HEK293 (cell line): Measurements from ENCODE around the gene TACC2.

Source experiments
- CTCF ChIA-PET: fragments of 350-600 bp; formaldehyde crosslinking; extraction: SDS; loops from one replicate; lab custom pipeline; 2021; ENCODE audit warnings: antibody characterized with exemption; lab: Yijun Ruan, JAX
- POLR2A ChIA-PET: fragments of 300-600 bp; formaldehyde crosslinking; extraction: SDS; loops from one replicate; lab custom pipeline; 2020; ENCODE audit warnings: antibody characterized with exemption, inconsistent platforms; lab: Yijun Ruan, JAX
- H3K27ac ChIP-seq: fragments of 200-500 bp; sonication (Bioruptor generic); 2 replicates; pipeline ENCODE4 v1.5.1; 2014; ENCODE audit warnings: low read depth, low read length, control low read depth, inconsistent platforms; ENCODE audit errors: extremely low read depth
- H3K36me3 ChIP-seq, 2 experiments: fragments of 200-500 bp in 1 of 2; sonication (Bioruptor generic) in 1 of 2; 1 replicate in 1 of 2; 2 replicates in 1 of 2; pipeline ENCODE4 v1.5.1; 2014 to 2017; ENCODE audit warnings: inconsistent platforms in 2 of 2, low read length in 2 of 2; ENCODE audit not compliant: control insufficient read depth in 2 of 2, insufficient read depth in 1 of 2
- H3K4me1 ChIP-seq: fragments of 200-500 bp; sonication (Bioruptor generic); 2 replicates; pipeline ENCODE4 v1.5.1; 2014; ENCODE audit warnings: mild to moderate bottlenecking, low read length, inconsistent platforms; ENCODE audit not compliant: control insufficient read depth, insufficient read depth
- H3K4me3 ChIP-seq: 2 replicates; pipeline ENCODE4 v1.5.1; 2011; ENCODE audit warnings: low read depth, mild to moderate bottlenecking, control low read depth, low read length, moderate library complexity
- H3K9me3 ChIP-seq: fragments of 200-500 bp; sonication (Bioruptor generic); 2 replicates; pipeline ENCODE4 v1.5.1; 2014; ENCODE audit warnings: low read depth, low read length, inconsistent platforms; ENCODE audit not compliant: control insufficient read depth, insufficient read depth
- BCL11B ChIP-seq: fragments of 450-650 bp; formaldehyde crosslinking; IDR thresholded peaks from 2 replicates; pipeline ENCODE4 v1.5.1; 2016; ENCODE audit warnings: low read depth, missing biosample characterization, missing genetic modification characterization
- HOXD13 ChIP-seq: sonication (generic); formaldehyde crosslinking; IDR thresholded peaks from 2 replicates; pipeline ENCODE4 v1.8.0; 2022; ENCODE audit warnings: missing genetic modification reagents, borderline replicate concordance
- KLF16 ChIP-seq: fragments of 450-650 bp; formaldehyde crosslinking; IDR thresholded peaks from 2 replicates; pipeline ENCODE4 v1.5.1; 2017; ENCODE audit warnings: missing biosample characterization, missing genetic modification characterization
- SP2 ChIP-seq: fragments of 450-650 bp; formaldehyde crosslinking; IDR thresholded peaks from 2 replicates; pipeline ENCODE4 v1.5.1; 2016; ENCODE audit warnings: missing biosample characterization, missing genetic modification characterization
- YY1 ChIP-seq: fragments of 450-650 bp; formaldehyde crosslinking; IDR thresholded peaks from 2 replicates; pipeline ENCODE4 v1.5.1; 2018; ENCODE audit warnings: missing biosample characterization, missing genetic modification characterization
- ZEB2 ChIP-seq: fragments of 450-650 bp; formaldehyde crosslinking; IDR thresholded peaks from 2 replicates; pipeline ENCODE4 v1.5.1; 2016; ENCODE audit warnings: missing biosample characterization, missing genetic modification characterization
- ZIC2 ChIP-seq: fragments of 450-650 bp; formaldehyde crosslinking; IDR thresholded peaks from 2 replicates; pipeline ENCODE4 v1.5.1; 2016; ENCODE audit warnings: missing biosample characterization, missing genetic modification characterization
- ZNF16 ChIP-seq: fragments of 450-650 bp; formaldehyde crosslinking; IDR thresholded peaks from 2 replicates; pipeline ENCODE4 v1.5.1; 2016; ENCODE audit warnings: low read depth, missing biosample characterization, missing genetic modification characterization
- ZNF169 ChIP-seq: fragments of 450-650 bp; formaldehyde crosslinking; IDR thresholded peaks from 2 replicates; pipeline ENCODE4 v1.5.1; 2016; ENCODE audit warnings: missing biosample characterization, missing genetic modification characterization
- ZNF266 ChIP-seq: fragments of 450-650 bp; formaldehyde crosslinking; IDR thresholded peaks from 2 replicates; pipeline ENCODE4 v1.5.1; 2016; ENCODE audit warnings: missing biosample characterization, missing genetic modification characterization, low read depth
- ZNF311 ChIP-seq: fragments of 450-650 bp; formaldehyde crosslinking; IDR thresholded peaks from 2 replicates; pipeline ENCODE4 v1.5.1; 2017; ENCODE audit warnings: missing biosample characterization, missing genetic modification characterization, borderline replicate concordance
- ZNF404 ChIP-seq: fragments of 450-650 bp; formaldehyde crosslinking; IDR thresholded peaks from 2 replicates; pipeline ENCODE4 v1.5.1; 2017; ENCODE audit warnings: missing biosample characterization, missing genetic modification characterization
- ZNF514 ChIP-seq: fragments of 450-650 bp; formaldehyde crosslinking; IDR thresholded peaks from 2 replicates; pipeline ENCODE4 v1.5.1; 2016; ENCODE audit warnings: missing biosample characterization, missing genetic modification characterization
- ZNF518A ChIP-seq: fragments of 450-650 bp; formaldehyde crosslinking; conservative IDR thresholded peaks from 2 replicates; pipeline ENCODE4 v1.5.1; 2016; ENCODE audit warnings: low read depth, missing biosample characterization, missing genetic modification characterization
- ZNF654 ChIP-seq: fragments of 450-650 bp; formaldehyde crosslinking; IDR thresholded peaks from 2 replicates; pipeline ENCODE4 v1.5.1; 2016; ENCODE audit warnings: low read depth, missing biosample characterization, missing genetic modification characterization
- ZNF670 ChIP-seq: fragments of 450-650 bp; formaldehyde crosslinking; IDR thresholded peaks from 2 replicates; pipeline ENCODE4 v1.5.1; 2016; ENCODE audit warnings: missing biosample characterization, missing genetic modification characterization, low read depth
- ZNF843 ChIP-seq: fragments of 450-650 bp; formaldehyde crosslinking; IDR thresholded peaks from 2 replicates; pipeline ENCODE4 v1.5.1; 2016; ENCODE audit warnings: missing biosample characterization, missing genetic modification characterization
- ZXDB ChIP-seq: fragments of 450-650 bp; formaldehyde crosslinking; IDR thresholded peaks from 2 replicates; pipeline ENCODE4 v1.5.1; 2016; ENCODE audit warnings: missing biosample characterization, missing genetic modification characterization
- TF ChIP-seq, protein P1 (sequence below): fragments of 450-650 bp; formaldehyde crosslinking; IDR thresholded peaks from 2 replicates; pipeline ENCODE4 v1.5.1; 2016; ENCODE audit warnings: missing biosample characterization, missing genetic modification characterization, low read depth

TACC2 gene

DNA sequence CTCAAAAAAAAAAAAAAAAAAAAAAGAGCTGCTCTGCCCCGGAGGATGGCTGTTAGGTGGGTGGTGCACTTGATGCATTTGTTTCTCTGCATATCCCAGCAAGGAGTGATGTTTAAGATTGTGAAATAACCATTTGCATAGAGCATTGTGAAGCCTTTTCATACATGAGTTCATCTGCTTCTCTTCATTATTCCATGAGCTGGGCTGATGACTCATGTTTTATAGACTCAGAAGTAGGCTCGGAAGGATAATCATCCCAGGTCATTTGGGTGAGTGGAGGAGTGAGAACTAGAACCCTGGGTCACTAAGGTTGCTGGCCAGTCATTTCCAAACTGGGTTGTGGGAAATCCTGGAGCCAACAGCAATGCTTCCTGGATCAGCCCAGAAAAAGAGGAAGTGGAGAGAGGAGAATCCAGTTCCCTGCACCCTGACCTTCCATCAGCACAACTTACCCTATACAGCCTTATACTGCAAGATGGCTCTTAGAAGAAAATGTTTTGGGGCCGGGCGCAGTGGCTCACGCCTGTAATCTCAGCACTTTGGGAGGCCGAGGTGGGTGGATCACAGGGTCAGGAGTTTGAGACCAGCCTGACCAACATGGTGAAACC lies 45.3 kb downstream of the TACC2 start (continued):
- no peak for TF ChIP-seq ZNF518A (tag by site-specific recombination)

DNA sequence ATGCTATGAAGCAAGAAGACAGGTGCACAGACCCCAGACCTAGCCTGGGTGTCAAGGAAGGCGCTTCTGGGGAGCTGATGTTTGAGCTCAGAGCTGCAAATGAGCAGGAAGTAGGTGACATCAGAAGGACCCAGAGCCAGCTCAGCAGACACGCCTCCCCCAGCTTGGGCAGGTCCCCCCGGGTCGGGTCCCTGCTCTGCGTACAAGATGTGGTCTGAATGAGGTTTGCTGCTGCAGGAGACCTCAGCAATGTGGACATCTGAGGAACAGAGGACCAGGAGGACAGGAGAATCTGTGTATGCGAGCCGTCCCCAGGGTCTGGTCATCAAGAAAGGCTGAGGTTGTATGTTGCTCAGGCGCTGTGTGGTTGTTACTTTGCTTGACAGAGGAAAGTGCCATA lies 51.8 kb downstream of the TACC2 start:
- Histone ChIP-seq H3K4me1 (peaks cover 6% of the 10 kb centered on the region), H3K4me3 (no peak overlapping the region), H3K27ac (no peak overlapping the region), H3K36me3 (no peaks in the 10 kb centered on the region), H3K9me3 (no peaks in the 10 kb centered on the region)
- TF ChIP-seq ZNF16 (tag by site-specific recombination) (no peak), ZEB2 (tag by site-specific recombination) (no peak), ZNF169 (no peak), KLF16 (tag by site-specific recombination) (no peak), ZNF514 (no peak), ZNF843 (tag by site-specific recombination) (no peak), ZNF311 (tag by site-specific recombination) (no peak), YY1 (tag by site-specific recombination) (no peak), ZNF266 (tag by site-specific recombination) (no peak), ZNF670 (tag by site-specific recombination) (no peak), ZNF654 (tag by site-specific recombination) (no peak), ZNF404 (no peak), ZXDB (tag by site-specific recombination) (no peak), BCL11B (tag by site-specific recombination) (no peak), HOXD13 (CRISPR knock-in tag) (no peak), SP2 (tag by site-specific recombination) (no peak), ZIC2 (tag by site-specific recombination) (no peak)
- TF ChIP-seq, protein P1, sequence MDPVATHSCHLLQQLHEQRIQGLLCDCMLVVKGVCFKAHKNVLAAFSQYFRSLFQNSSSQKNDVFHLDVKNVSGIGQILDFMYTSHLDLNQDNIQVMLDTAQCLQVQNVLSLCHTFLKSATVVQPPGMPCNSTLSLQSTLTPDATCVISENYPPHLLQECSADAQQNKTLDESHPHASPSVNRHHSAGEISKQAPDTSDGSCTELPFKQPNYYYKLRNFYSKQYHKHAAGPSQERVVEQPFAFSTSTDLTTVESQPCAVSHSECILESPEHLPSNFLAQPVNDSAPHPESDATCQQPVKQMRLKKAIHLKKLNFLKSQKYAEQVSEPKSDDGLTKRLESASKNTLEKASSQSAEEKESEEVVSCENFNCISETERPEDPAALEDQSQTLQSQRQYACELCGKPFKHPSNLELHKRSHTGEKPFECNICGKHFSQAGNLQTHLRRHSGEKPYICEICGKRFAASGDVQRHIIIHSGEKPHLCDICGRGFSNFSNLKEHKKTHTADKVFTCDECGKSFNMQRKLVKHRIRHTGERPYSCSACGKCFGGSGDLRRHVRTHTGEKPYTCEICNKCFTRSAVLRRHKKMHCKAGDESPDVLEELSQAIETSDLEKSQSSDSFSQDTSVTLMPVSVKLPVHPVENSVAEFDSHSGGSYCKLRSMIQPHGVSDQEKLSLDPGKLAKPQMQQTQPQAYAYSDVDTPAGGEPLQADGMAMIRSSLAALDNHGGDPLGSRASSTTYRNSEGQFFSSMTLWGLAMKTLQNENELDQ (tag by site-specific recombination) = no peak
- ChIA-PET CTCF (interaction anchor here (1.3 to 3.4 kb wide), 2 partner anchors 11 to 14 kb away, joined by 4 to 11 read pairs; no protein-coding TSS in a partner anchor), POLR2A (interaction anchor here (0.5 kb wide), 1 partner anchor 178 kb away, joined by 6 read pairs; no protein-coding TSS in a partner anchor)
